GM04504 (cell line): ENCODE data around the gene SAMD9.
A peak's percentile ranks its signal among the peaks of the same experiment; 100 is the strongest.
"Not testable (repeated sequence)": the region's sequence is repeated elsewhere in the genome, so short reads cannot be mapped to it uniquely, and the experiment has no call there.

Experiments used
- DNase-seq: peaks from one replicate; pipeline ENCODE4 v3.0.0-alpha.2; 2012; ENCODE audit warnings: low read depth

The SAMD9 gene

DNA sequence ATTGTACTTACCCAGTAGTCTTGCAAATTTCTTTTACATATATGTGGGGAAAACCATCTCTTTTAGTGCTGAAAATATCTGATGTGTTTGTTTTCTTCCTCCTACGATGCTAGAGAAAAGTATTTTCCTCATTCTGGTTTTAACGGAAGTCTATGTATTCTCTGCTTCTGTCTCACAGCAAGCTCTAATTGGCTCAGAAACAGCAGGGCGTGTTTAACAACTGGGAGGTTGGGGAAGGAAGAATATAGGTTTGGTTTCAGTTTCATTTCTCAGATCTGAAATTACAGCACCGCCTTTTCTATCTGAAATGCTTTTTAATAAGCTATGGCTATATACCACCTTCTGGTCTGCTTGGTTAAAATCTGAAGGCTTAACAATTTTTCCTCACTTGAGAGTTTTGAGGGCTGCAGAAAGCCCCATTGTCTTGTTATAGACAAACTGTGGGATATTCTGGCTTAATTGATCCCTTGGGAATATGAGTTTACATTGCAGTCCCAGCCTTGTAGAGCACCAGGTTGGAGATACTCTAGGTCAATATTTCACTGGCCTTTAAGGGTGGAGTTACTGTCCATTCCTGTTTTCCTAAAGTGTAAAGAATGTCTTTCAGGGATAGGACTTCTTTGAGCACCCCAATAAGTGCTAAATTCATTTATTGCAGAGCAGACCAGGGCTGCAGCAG is at the start of gene SAMD9:
Gene SAMD9, minus strand, starts transcription at position 128 of the 679 bp plus-strand sequence. CDS start 11,882 bp downstream, outside the sequence.
- DNase-seq = peak; percentile 72

DNA sequence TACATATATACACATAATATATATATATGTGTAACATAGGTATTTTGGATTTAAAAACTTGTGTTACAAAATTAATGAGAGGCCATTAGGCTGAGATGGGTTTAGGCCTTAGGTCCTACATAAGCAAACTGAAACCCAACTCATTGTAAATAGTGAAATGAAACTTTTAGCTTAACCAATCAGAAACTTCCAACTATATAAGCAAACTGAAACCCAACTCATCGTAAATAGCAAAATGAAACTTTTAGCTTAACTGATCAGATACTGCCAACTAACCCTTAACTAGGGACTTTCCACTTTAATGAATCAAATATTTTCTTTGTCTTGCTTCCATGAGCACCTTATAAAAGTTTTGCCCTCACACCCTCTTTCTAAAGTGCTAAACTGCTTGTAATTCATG is 47.7 kb upstream of the SAMD9 start:
- no peak for DNase-seq

DNA sequence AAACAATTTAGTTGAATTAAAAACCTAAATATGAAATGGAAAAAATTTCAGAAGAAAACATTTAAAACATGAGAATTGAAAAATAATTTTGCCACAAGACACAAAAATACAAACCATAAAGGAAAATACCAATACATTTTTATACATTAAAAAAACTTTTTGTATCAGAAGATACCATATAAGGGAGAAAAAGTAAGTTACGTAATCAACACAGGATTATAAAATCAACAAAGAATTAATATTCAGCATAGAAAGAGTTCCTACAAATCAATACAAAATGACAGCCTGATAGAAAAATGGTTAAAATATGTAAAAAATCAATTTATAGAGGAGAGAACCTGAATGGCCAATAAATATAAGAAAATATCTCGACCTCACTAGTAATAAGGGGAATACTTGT is 47.0 kb upstream of the SAMD9 start:
- DNase-seq = no peak

DNA sequence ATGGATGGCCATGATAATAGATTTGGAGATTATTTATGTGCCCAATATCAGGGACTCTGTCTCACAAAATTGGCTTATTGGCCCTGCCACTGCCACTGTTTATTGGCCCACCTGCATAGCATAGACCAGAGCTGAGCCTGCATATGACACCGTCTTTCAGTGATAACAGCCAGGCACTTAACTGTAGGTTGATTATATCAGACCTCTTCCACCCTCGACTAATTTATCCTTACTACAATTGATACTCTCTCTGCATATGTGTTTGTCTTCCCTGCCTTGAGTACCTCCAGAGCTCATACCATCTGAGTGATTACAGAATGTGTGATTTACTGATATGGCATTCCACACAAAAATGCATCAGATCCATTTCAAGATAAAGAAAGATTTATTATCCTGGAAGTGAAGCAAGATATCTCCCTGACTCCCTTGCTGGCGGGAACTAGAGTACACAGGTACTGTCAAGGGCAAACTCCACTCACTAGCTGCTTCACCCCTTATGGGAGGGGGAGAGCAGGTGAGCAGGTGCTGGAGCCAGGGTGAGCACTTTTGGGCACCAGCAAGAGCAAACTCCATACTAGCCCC is 43.5 kb upstream of the SAMD9 start:
- no peak for DNase-seq

DNA sequence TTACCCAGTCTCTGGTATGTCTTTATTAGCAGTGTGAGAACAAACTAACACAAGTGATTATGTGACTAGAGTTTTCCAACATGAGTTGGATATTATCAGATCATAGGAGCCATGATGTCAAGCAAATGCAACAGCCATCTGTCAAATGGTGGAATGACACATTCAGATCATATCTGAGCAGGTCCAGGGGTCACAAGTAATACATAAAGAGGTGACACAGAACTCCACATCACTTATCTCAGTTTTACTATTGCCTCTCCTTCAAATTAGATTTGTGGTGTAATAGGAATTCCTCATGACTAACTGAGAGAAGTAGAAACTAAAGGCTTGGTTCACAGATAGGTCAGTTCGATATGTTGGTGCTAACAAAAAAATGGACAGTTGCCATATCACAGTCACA is 42.6 kb upstream of the SAMD9 start:
- no peak for DNase-seq

DNA sequence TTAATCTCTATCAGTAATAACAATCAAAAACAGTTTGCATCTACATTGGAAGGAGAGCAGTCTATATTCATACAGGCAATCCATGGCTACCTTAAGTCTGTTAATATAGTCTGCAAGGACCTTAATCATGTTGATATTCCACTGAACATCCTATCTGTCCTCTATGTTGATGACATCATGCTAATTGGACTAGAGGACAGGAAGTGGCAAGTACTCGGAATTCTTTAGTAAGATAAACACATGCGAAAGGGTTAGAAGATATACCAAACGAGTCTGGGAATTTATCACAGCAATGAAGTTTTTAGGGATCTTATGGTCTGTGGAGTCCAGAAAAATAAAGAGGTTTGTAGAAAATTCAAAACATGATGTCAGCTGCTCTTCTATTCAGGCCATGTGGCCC is 41.7 kb upstream of the SAMD9 start:
- DNase-seq = no peak

DNA sequence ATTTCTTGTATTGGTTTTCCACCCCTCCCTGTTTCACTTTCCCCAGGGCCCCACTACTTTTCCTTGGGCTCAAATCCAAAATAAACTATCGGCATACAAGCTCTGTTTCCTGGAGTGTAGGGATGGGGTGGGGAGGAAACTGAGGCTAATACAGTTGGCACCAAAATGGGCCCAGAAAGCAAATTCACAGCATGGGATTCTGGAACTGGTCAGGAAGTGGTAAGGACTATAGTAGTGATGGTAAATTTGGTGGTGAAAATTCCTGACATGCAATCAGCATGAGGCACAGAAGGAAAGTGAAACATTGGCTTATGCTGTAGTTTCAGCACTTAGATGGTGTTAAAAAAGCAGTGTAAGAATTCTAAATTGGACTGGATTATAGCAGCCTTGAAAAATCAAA is 39.1 kb upstream of the SAMD9 start:
- DNase-seq = no peak

DNA sequence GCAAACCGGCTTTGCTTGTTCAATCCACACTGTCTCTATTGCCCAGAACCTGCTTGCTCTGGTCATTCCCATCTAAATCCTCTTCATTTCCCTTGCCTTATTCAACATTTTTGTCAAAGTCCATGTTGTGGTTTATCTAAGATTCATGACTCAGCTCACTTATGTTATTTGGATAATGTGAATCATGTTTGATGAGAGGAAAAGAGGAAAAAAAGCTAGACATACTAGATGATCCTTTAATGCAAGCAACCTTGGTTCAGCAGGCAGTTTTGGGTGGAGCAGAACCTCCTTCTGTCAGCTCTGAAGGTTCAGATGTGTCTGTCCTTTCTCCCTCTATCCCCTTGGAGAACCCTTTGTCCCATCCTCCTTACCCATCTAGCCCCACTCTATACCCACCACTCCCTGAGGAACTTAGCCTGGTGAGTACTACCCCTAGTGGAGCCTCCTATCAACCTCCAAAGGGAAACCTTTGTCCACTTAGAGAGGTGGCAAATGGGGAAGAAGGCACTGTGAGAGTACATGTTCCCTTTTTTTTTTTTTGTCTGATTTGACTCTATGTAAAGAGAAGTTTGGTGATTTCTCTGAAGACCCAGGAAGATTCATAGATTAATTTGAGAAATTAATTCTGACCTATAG is 32.5 kb upstream of the SAMD9 start:
- no peak for DNase-seq

DNA sequence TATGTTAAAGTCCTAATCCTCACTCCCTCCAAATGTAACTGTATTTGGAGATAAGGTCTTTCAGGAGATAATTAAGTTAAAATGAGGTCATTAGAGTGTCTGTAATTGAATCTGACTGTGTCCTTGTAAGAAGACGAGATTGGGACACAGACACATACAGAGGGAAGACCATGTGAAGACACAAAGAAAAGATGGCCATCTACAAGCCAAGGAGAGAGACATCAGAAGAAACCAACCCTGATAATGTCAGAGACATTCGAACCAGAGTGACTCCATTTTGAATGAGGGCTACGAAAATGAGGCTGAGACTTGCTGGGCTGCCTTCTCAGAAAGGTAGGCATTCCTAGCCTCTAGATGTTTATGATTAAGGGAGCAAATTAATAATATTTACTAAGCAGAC is 30.9 kb upstream of the SAMD9 start:
- no peak for DNase-seq

DNA sequence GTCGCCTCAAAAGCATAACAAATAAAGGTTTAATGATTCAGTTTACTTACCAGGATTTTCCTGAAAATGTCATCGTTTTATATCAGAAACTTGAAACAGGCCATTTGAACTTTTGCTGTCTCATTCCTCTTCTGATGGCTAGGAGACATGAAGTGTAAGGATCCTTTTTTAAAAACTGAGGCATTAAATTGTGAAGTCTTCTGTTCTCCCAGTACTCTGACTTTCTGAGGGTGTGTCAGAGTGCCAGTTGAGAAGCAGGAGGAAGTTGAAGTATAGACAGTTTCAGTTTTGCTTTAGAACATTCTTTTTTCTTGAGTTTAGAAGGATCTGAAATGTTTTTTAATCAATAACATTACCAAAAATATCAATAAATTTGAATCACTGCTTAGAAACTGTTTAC is 30.4 kb upstream of the SAMD9 start, which contains the start of gene SAMD9L:
Gene SAMD9L, minus strand, starts transcription at position 242 of the 400 bp plus-strand sequence. CDS start 12,414 bp downstream, outside the sequence.
- DNase-seq = no peak

DNA sequence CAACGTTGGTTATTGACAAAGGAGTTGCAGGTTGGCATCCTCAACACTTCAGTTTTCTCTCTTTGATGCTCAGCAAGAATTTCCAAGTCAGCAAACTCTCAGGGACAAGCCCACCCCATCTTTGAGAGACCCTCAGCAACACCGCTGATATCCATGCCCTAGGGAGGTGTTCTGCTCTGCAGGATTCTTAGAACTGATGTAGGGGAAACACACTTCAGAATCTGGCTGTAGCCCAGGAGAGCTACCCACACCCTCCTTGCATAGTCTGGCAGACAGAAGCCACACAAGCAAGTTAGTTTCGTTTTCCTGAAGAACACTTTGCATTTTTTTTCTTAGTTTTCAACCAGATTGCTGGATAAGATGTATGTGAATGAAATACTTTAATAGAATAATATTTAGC is 29.6 kb upstream of the SAMD9 start:
- no peak for DNase-seq

DNA sequence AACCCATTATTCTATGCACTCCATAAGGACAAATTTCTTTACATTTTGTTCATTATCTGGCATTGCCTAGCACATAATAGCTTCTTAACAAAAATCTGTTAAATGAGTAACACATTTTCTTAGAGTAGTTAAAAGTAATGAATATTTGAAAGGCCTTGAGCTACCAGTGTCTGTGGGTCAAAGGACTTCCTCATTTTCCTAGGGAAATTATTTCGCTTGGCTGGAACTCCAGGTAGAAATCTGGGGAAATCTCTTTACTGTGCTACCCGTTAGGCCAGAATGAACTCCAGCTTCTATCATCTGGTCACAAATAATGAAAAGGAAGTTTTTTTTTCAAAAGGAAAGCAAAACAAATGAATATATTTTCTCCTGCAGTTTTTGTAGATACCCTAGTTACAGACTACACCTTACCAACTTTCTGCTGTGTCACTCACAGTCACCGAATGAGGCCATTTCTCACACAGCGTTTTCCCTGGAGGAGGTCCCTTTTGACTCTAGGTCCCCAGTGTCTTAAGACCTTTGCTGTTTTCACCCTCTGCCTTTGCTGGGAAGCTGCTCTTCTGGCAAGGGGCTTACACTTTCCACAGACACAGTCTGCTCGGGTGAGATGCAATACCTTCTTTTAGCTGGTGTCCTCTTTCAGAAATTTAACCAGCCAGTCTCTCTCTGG is 28.8 kb upstream of the SAMD9 start:
- DNase-seq = no peak

DNA sequence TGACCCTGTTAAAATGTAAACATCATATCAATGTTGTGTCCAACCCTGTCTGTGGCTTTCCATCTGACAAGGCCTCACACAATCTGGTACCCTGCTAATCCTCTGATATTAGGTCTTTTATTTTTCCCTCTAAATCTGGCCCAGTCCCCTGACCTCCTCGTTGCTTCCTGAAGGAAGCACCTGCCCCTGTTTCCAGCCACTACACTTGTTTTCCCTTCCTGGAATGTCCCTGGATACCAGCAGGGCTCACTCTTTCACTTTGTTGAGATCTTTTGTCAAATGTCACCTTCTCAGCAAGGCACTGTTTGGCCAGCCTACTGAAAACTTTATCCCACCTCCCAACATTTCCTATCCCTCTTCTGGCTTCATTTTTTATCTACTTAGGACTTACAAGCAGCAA is 28.3 kb upstream of the SAMD9 start:
- no peak for DNase-seq

DNA sequence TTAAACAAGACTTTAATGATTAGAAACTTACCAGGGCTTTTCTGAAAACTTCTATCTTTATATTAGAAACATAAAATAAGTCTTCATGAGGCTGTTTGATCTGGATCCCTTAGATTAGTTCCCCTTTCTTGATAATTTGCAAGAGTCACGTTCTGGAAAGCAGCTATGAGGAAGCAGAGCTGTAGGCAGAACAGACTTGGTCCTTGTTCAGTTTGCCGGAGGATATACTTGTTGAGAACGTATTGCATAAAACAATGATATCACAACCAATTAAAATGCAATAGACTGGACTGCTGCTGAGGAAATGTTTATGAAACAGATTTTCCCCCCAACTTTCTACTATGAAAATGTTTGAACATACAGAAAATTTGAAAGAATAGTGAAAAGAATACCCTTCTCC is 27.6 kb upstream of the SAMD9 start:
- DNase-seq = no peak

DNA sequence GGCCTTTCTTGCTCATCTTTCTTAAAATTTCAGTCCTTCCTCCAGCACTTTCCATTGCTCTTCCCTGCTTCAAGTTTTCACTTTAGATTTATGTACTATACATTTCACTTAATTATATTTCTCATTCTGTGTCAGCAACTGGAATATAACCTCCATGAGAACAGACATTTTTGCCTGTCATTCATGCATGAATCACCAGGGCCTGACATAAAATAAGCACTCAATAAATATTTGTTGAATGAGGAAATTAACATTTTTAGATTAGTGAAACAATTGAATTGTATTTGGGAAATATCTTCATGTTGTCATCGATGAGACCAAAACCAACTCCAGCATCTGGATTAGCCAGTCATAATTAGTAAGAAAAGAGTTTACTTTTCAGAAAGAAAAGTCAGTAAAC is 24.3 kb upstream of the SAMD9 start:
- DNase-seq = no peak

DNA sequence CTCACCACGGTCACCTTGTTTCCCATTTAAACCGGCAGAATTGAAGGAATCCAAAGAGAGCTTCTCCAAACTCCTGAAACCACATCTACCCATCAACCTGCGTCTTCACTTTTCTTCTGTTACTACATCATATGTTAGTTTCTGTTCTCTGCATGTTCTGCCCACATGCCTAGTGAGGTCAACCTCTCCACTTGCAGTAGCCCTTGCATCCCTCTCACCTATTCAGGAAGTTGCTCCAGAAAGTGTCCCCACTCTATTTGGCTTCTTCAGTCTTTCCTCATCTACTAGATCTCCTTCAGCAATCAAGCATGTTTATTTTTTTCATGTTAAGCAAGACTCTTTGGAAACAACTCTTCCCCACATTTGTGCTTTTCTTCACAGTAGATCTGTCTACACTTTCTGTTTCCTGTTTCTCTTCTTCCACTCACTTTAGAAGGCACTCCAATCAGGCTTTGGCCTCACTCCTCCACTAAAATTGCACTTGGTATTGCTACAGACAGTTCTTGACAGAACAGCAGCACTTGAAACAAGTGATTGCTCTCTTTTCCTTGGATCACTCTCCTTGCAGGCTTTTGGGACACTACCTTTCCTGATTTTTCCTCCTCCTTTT is 22.9 kb upstream of the SAMD9 start:
- no peak for DNase-seq

DNA sequence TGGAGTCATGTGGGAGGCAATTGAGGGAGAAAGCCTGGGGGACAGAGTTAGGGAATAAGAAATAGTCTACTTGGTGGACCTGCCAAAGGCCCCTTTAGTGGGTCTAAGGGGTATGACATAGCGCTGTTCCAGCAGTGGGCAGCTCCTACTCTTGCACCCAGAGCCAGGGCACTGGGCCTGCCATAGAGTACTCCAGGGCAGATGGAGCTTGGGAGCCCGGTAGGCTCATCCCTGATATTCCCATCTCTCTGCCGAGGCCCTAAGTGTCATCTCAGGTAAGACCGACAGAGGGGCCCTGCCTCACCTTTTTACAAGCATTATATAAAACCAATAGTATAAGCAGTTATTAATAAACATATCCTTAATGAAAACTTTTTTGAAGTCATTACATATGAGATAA is 20.8 kb upstream of the SAMD9 start:
- DNase-seq = no peak

DNA sequence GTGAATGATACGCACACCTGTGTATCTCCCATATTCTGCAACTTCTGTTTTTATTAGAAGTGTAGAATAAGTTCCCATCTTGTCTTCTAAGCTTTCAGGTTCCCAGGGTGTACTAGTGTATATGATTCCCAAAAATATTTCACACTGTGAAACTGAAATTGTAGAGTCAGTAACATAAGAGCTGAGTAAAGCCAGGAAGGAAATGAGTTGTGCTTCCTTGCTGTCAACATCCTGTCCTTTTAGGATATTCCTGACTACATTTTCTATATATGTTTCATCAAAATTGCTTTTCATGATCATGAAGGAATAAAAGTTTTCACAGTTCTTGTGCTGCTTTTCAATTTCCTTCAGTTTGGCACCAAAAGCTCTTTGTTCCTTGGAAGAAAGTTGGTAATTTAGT is 15.2 kb upstream of the SAMD9 start:
- DNase-seq = no peak

DNA sequence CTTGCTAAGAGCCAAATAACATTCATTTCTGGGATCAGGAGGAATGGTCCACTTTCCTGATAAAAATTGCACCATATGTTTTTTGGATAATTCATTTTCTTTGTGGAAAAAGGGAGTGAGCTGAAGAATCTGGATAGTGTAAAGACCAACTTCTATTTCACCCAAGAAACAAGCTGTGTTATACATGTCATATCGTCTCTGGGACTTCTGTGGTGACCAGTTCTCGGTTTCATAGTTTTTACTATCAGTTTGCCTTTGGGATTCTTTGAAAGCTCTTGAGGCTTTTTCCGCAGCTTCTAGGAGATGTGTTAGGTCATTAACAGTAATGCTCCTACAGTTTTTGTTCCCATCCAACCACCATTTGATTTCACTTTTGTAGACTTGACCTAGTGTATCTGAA is 14.4 kb upstream of the SAMD9 start:
- DNase-seq = no peak

DNA sequence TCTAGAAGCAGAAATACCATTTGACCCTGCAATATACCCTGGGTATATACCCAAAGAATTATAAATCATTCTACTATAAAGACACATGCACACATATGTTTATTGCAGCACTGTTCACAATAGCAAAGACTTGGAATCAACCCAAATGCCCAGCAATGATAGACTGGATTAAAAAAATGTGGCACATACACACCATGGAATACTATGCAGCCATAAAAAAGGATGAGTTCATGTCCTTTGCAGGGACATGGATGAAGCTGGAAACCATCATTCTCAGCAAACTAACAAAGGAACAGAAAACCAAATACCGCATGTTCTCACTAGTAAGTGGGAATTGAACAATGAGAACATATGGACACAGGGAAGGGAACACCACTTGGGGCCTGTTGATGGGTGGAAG is 9.2 kb upstream of the SAMD9 start:
- not testable (repeated sequence) for DNase-seq

DNA sequence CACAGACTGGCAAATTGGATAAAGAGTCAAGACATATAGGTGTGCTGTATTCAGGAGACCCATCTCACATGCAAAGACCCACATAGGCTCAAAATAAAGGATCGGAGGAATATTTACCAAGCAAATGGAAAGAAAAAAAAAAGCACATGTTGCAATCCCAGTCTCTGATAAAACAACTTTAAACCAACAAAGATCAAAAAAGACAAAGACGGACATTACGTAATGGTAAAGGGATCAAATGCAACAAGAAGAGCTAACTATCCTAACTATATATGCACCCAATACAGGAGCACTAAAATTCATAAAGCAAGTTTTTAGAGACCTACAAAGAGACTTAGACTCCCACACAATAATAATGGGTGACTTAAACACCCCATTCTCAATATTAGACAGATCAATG is 5.8 kb upstream of the SAMD9 start:
- DNase-seq = not testable (repeated sequence)
